ENCODE measurements around the gene FBXO24.

FBXO24 gene

DNA sequence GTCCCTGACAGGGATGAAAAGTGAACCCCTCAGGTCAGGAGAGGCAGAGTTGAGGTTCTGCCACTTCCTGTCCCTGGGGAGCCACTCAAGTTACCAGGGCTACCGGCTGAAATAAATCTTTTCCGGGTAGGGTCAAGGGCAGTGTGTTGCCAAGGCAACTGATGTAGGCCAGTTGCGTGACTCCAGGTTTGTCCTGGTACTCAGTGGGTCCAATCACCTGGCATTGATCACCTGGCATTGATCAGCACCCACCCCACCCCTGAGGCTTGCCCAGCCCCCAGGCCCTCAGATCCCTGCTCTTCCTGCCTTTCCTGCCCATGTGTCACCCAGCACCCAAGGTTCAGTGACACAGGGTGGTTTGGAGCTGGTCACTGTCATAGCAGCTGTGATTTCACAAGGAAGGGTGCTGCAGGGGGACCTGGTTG is 18.4 kb upstream of the FBXO24 start:
- peak overlapping the region; percentile 74 for H3K27ac ChIP-seq
- TF ChIP-seq, protein P1, sequence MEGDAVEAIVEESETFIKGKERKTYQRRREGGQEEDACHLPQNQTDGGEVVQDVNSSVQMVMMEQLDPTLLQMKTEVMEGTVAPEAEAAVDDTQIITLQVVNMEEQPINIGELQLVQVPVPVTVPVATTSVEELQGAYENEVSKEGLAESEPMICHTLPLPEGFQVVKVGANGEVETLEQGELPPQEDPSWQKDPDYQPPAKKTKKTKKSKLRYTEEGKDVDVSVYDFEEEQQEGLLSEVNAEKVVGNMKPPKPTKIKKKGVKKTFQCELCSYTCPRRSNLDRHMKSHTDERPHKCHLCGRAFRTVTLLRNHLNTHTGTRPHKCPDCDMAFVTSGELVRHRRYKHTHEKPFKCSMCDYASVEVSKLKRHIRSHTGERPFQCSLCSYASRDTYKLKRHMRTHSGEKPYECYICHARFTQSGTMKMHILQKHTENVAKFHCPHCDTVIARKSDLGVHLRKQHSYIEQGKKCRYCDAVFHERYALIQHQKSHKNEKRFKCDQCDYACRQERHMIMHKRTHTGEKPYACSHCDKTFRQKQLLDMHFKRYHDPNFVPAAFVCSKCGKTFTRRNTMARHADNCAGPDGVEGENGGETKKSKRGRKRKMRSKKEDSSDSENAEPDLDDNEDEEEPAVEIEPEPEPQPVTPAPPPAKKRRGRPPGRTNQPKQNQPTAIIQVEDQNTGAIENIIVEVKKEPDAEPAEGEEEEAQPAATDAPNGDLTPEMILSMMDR (IDR thresholded peaks at IDR 0.05), result no peak
- no peak for TF ChIP-seq ZFX (IDR thresholded peaks at IDR 0.05; ENCODE audit: borderline replicate concordance)

DNA sequence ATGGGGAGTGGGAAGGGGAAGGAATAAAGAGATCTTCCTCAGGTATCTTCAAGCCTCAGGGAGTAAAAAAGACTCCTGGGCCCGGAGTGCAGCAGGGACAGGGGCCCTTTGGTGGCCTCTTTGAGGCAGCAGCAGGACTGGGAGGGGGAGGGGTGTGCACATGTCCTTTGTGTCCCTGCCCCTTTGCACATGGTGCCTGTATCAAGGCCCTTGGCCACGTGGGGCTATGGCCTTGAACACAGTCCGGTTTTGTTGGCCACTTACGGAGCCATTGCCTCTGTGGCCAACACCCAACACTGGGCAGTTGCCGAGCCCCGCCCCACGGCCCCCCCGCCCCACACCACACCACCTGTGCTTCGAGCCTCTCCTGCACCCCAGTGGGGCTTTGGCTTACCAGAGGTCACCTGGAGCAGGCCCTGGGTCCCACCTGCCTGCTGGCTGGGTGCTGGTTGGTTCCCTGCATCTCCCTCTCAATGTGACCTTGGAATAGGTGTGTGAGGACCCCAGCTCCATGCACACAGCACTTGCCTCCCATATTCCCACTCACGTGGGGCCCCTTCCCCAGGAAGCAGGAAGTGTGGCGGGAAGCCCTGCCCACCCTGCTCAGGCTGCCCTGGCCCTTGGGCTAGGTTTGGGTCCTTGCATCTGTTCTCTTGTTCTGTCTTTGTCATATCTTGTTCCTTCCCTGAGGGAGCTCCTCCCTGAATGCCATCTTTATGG is 17.8 kb upstream of the FBXO24 start:
- TF ChIP-seq, protein P1 (IDR thresholded peaks at IDR 0.05), result no peak
- no peak for TF ChIP-seq ZFX (IDR thresholded peaks at IDR 0.05; ENCODE audit: borderline replicate concordance)
- peak overlapping the region; percentile 74 for H3K27ac ChIP-seq

DNA sequence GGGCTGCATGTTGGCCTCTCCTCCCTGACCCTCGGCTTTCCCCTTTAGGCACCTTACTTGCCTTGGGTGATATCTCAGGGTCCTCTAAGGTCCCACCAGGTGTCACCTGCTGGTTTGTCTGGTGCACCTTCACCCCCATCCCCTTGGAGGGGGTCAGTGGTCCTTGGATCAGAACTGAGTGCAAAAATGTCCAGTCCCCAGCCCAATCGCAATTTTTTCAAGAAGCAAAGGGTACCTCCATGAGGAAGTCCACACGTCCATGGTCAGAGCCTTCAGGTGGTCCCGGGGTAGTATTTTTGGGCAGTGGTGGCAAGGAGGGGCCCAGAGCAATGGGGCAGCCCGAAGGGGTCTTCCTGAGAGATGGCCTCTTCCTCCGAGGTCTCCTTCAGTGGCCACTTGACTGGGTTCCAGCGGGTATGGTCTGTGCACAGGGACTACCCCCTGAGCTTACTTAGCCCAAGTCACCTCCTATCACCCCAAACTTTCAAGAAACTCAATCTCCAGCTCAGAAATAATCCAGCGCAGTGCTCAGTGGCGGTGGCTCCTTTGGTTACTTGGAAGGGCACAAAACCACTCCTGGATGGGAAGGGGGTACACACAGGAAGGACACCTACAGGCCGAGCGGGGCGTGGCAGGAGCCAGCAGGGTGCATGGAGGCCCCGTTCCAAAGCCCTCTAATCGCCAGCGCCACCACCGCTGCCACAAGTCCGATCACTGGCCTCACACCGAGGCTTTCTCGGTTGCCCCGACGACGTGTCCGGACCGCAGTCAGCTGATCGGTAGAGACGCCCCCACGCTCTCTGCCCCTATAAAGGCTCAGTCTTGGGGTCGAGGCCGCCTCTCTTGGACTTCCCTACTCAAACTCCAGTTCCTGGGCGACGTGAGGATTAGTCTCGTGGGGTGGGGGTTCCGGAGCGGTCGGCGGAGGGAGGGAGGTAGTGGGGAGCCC is 17.0 kb upstream of the FBXO24 start:
- H3K27ac ChIP-seq, result peak overlapping the region; percentile 74
- no peak for TF ChIP-seq ZFX (IDR thresholded peaks at IDR 0.05; ENCODE audit: borderline replicate concordance)
- TF ChIP-seq, protein P1 (IDR thresholded peaks at IDR 0.05), result peak; percentile 39

DNA sequence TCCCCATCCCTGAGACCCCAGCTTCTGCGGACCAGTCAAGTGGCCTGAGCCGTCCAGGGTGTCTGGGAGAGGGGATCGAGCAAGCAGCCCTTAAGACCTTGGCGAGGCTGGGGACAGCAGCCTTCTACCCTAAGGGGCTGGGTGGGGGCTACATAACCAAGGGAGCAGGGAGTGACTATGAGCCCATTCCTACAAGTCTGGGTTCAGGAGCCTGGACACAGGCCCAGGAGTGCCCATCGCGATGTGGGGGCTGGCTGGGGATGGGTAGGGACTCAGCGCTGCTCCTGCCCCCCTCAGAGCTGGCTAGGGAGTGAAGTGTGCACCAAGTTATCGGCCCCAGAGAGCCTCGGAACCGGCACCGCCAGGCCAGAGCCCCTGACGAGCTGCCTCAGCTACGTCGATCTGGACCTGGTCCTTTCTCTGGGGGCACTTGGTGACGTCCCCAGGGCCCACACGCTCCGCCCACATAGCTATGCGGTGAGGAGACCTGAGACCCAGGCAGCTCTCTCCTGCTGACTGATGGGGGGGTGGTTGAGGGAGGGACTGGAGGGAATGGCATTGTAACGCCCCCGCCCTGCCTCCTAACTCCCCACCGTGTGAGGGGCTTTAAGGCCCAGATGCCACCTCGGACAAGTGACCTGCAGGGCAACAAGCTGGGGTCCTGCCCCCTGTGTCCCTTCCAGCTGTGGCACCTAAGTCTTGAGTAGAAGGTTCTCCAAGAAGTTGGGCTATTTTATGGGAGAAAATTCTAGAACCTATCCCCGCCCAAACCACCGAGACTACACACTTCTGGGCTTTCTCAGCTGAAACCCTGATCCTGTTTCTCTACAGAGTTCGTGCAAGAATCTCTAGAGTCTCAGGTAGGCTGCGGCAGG is 14.9 kb upstream of the FBXO24 start:
- H3K27ac ChIP-seq, result peak overlapping the region; percentile 74
- TF ChIP-seq, protein P1 (IDR thresholded peaks at IDR 0.05), result no peak
- TF ChIP-seq ZFX (IDR thresholded peaks at IDR 0.05; ENCODE audit: borderline replicate concordance), result no peak

DNA sequence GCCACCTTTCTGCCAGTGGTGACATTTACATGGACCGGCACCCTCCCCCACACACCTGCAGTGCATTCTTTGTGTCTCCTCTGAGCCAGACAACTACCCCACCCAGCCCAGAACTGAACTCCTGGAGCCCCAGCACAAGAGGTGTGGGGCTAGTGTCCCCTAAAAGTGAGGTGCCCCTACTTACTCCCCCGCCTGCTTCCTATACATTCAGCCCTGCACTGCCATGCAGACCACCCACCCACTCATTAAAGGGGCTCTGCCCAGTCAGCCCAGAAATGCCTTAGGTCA is 14.4 kb upstream of the FBXO24 start:
- peak overlapping the region; percentile 74 for H3K27ac ChIP-seq
- TF ChIP-seq ZFX (IDR thresholded peaks at IDR 0.05; ENCODE audit: borderline replicate concordance), result no peak
- TF ChIP-seq, protein P1 (IDR thresholded peaks at IDR 0.05), result no peak

DNA sequence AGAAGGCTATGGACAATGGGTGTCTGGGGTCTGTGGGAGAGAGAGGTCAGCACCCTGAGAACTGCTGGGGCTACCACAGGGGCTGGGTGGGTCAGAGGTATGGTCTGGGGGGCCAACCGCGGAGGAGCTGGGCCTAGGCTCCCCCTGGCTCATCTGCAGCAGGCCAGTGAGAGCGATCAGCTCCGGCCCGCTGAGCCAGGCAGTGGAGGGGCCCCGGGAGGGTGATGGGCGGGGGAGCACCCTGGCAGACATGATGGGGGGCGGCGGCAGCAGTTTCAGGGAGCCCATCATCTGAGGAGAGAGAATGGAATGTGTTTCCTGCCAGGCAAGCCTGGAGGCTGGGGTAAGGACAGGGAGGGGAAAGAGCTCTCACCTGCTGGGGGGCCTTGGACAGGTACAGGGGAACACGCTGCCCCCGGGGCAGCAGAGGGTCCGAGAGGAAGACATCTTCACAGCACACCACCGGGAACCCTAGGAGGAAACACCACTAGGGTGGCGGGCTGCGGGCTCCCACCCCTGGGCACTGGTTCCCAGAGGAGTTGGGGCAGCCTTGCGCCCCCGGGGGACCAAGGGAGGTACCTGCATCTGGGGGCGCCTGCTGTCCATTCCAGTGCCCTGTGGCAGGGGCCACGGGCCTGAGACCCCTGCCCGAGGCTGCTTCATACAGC is 13.7 kb upstream of the FBXO24 start:
- no peak for TF ChIP-seq ZFX (IDR thresholded peaks at IDR 0.05; ENCODE audit: borderline replicate concordance)
- TF ChIP-seq, protein P1 (IDR thresholded peaks at IDR 0.05), result no peak
- H3K27ac ChIP-seq, result peak overlapping the region; percentile 74; the same call in 1 of the 2 replicates

Data from 22Rv1 (cell line).